Stomach smooth muscle (tissue), 2 donors: ENCODE results near the gene EIF2B4.
A peak's percentile ranks its signal among the peaks of the same experiment; 100 is the strongest.
"Not testable (repeated sequence)": the region's sequence is repeated elsewhere in the genome, so short reads cannot be mapped to it uniquely, and the experiment has no call there.

ENCODE experiments used
- H3K27ac ChIP-seq: one replicate; pipeline ENCODE4 v1.7.0; 2013; ENCODE audit warnings: mild to moderate bottlenecking, low read length, inconsistent platforms
- H3K27me3 ChIP-seq, 2 donors: one replicate each; pipeline ENCODE4 v1.7.0; 2013; ENCODE audit warnings: low read length in 2 of 2; ENCODE audit not compliant: insufficient read depth in 2 of 2, control insufficient read depth in 1 of 2
- H3K36me3 ChIP-seq, 2 donors: one replicate each; pipeline ENCODE4 v1.7.0; 2013; ENCODE audit warnings: low read length in 2 of 2; ENCODE audit not compliant: control insufficient read depth in 2 of 2, insufficient read depth in 2 of 2
- H3K4me1 ChIP-seq: one replicate; pipeline ENCODE4 v1.7.0; 2013; ENCODE audit warnings: low read length; ENCODE audit not compliant: control insufficient read depth, insufficient read depth
- H3K4me3 ChIP-seq, 2 donors: one replicate each; pipeline ENCODE4 v1.7.0; 2013; ENCODE audit warnings: low read length in 2 of 2
- H3K9ac ChIP-seq, 2 donors: one replicate each; pipeline ENCODE4 v1.7.0; 2013; ENCODE audit warnings: low read length in 2 of 2, mild to moderate bottlenecking in 1 of 2
- H3K9me3 ChIP-seq, 2 donors: one replicate each; pipeline ENCODE4 v1.7.0; 2013; ENCODE audit warnings: low read length in 2 of 2; ENCODE audit not compliant: control insufficient read depth in 2 of 2
- donor health status: healthy.
- donor health status: Pancreatic carcinoma.

The EIF2B4 gene

GRCh38 chr2:27356382-27357181 is 13.6 kb downstream of the EIF2B4 start, which contains the start of gene GTF3C2:
Gene GTF3C2 (minus strand): TSS chr2:27356764. CDS start chr2:27343554, 13,210 bp downstream.
- Histone ChIP-seq H3K4me3 (peak within 1 kb of the TSS; percentile 85 to 99), H3K27ac (peak within 1 kb of the TSS; percentile 80), H3K4me1 (peaks cover 17% of the 10 kb centered on the region), H3K9ac (peak within 1 kb of the TSS; percentile 77 to 93), H3K36me3 (no peaks in the 10 kb centered on the region), H3K9me3 (no peaks in the 10 kb centered on the region), H3K27me3 (no peaks in the 10 kb centered on the region)

DNA sequence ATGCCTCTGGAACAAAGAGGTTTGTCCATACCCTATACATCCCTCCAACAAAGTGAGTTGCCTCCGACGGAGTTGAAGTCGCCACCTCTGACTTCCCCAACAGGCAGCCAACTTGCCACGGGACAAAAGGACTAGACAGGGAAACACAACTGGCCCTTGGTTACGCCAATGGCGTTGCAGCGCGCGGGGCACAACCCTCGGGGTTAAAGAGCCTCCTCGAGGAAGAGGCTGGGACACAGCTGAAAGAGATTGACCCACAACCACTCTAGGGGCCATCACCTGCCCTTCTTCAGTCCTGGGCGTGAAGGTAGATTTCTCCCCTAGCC is 14.1 kb downstream of the EIF2B4 start:
- H3K4me3 ChIP-seq: peak overlapping the region; percentile 85 to 99
- H3K27ac ChIP-seq: peak overlapping the region; percentile 80
- peak overlapping the region; percentile 77 to 93 for H3K9ac ChIP-seq
- peaks cover 17% of the 10 kb centered on the region for H3K4me1 ChIP-seq
- H3K9me3 ChIP-seq: no peaks in the 10 kb centered on the region
- no peaks in the 10 kb centered on the region for H3K36me3 ChIP-seq
- no peaks in the 10 kb centered on the region for H3K27me3 ChIP-seq

GRCh38 chr2:27354597-27354927 is 15.6 kb downstream of the EIF2B4 start:
- no peak overlapping the region for H3K27ac ChIP-seq

GRCh38 chr2:27353762-27354596 is 16.2 kb downstream of the EIF2B4 start:
- no peak overlapping the region for H3K4me3 ChIP-seq
- peaks cover 17% of the 10 kb centered on the region for H3K4me1 ChIP-seq
- H3K9me3 ChIP-seq: no peaks in the 10 kb centered on the region
- no peak overlapping the region for H3K9ac ChIP-seq
- no peaks in the 10 kb centered on the region for H3K27me3 ChIP-seq
- H3K27ac ChIP-seq: no peak overlapping the region
- H3K36me3 ChIP-seq: peaks cover 0 to 2% of the 10 kb centered on the region in 2 donors

More at GRCh38 chr2:27354597-27354927, 15.6 kb downstream of the EIF2B4 start:
- H3K4me3 ChIP-seq: no peak overlapping the region
- H3K4me1 ChIP-seq: peaks cover 17% of the 10 kb centered on the region
- H3K36me3 ChIP-seq: peaks cover 0 to 2% of the 10 kb centered on the region in 2 donors
- H3K9me3 ChIP-seq: no peaks in the 10 kb centered on the region
- H3K27me3 ChIP-seq: no peaks in the 10 kb centered on the region
- H3K9ac ChIP-seq: no peak overlapping the region

DNA sequence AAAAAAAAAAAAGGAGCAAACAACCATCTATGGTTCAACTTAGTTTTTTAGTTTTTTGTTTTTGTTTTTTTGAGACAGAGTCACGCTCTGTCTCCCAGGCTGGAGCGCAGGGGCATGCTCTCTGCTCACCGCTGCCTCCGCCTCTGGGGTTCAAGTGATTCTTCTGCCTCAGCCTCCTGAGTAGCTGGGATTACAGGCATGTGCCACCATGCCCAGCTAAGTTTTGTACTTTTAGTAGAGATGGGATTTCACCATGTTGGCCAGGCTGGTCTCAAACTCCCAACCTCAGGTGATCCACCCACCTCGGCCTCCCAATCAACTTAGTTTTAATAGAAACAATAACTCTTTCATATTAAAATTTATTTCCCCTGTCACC is 16.8 kb downstream of the EIF2B4 start:
- not testable (repeated sequence) for H3K27me3 ChIP-seq, H3K9me3 ChIP-seq, H3K4me3 ChIP-seq, H3K9ac ChIP-seq, H3K27ac ChIP-seq, H3K36me3 ChIP-seq
- peaks cover 17% of the 10 kb centered on the region for H3K4me1 ChIP-seq

GRCh38 chr2:27351802-27352598 is 18.1 kb downstream of the EIF2B4 start:
- Histone ChIP-seq H3K27me3 (no peaks in the 10 kb centered on the region), H3K36me3 (peaks cover 0 to 2% of the 10 kb centered on the region in 2 donors), H3K4me3 (no peak overlapping the region), H3K9me3 (no peaks in the 10 kb centered on the region), H3K27ac (no peak overlapping the region), H3K9ac (no peak overlapping the region), H3K4me1 (peaks cover 9% of the 10 kb centered on the region)

DNA sequence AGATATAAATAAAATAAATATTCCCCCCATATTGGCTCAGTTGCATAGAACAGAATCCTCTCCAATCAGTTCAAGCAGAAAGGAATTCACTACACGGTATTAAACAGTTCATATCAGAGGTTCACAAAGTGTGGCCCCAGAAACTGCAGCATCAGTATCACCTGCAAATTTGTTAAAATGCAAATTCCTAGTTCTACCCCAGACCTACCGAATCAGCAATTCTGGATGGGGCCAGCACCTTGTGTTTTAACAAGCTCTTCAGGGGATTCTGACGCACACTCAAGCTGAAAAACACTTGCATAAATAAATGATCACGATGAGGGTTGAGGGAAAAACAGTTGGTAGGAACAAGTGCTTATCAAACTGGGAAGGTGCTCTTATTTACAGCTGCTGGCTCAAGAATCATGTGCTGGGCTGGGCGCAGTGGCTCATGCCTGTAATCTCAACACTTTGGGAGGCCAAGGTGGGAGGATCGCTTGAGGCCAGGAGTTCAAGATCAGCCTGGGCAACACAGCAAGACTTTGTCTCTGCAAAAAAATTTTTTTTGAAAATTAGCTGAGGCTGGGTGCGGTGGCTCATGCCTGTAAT is 19.9 kb downstream of the EIF2B4 start:
- Histone ChIP-seq H3K9me3 (no peaks in the 10 kb centered on the region), H3K27ac (no peak overlapping the region), H3K4me1 (no peaks in the 10 kb centered on the region), H3K36me3 (peaks cover 0 to 2% of the 10 kb centered on the region in 2 donors), H3K27me3 (no peaks in the 10 kb centered on the region), H3K4me3 (no peak overlapping the region), H3K9ac (no peak overlapping the region)

DNA sequence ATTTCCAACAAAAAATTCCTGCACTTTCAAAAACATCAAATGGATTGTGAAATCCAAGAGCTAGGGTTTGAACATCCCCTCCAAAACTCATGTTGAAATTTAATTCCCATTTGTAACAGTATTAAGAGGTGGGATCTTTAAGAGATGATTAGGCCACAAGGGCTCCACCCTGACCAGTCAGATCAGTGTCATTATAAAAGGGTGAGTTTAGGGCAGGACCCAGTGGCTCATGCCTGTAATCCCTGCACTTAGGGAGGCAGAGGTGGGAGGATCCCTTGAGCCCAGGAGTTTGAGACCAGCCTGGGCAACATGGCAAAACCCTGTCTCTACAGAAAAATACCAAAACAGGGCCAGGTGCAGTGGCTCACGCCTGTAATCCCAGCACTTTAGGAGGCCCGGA is 22.5 kb downstream of the EIF2B4 start:
- Histone ChIP-seq H3K27me3 (no peaks in the 10 kb centered on the region), H3K9me3 (no peaks in the 10 kb centered on the region), H3K9ac (no peak overlapping the region), H3K27ac (no peak overlapping the region), H3K4me1 (no peaks in the 10 kb centered on the region), H3K4me3 (no peak overlapping the region), H3K36me3 (peaks cover under 1 to 8% of the 10 kb centered on the region in 2 donors)

DNA sequence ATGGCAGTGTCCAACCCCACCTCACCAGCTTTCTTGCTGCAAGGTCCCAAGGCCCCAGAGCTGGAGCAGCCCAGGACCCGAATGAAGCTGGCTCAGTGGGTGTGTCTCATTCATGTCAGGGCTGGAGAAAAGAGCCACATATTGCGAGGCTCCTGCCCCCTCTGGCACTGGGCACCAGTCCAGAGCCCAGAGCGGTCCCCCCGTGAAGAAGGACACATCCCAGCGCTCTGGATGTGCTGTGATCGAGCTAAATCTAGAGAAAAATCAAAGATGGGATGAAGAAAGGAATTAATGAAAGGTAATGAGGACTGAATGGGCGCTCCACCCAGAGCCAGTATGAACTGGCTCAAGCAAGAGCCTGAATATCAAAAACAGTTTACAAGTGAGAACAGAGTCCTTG is 34.0 kb downstream of the EIF2B4 start:
- Histone ChIP-seq H3K27ac (no peak overlapping the region), H3K9me3 (no peaks in the 10 kb centered on the region), H3K9ac (no peak overlapping the region), H3K27me3 (no peaks in the 10 kb centered on the region), H3K4me1 (no peaks in the 10 kb centered on the region), H3K36me3 (peaks cover 40 to 56% of the 10 kb centered on the region in 2 donors), H3K4me3 (no peak overlapping the region)

DNA sequence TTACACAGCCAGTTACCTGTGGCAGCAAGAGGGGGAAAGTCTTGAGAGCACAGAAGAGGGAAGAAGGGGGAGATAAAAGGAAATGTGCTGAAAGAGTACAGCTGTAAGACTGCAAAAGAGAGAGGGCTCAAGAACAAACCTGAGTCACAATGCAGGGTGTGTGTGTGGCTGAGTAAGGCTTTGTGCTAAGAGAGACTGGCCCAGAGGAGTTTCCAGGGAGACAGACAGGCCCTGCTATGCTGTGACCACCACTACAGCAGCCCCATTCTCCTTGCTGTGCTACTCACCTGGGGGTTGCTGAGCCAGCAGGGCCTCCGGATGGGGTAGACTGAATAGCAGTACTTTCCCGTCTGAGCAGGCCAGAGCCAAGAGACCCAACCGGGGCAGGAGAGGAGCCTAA is 34.8 kb downstream of the EIF2B4 start:
- Histone ChIP-seq H3K27ac (no peak overlapping the region), H3K9ac (no peak overlapping the region), H3K9me3 (no peaks in the 10 kb centered on the region), H3K27me3 (no peaks in the 10 kb centered on the region), H3K4me3 (no peak overlapping the region), H3K36me3 (peaks cover 48 to 55% of the 10 kb centered on the region in 2 donors), H3K4me1 (no peaks in the 10 kb centered on the region)
